8988T (cell line): Measurements from ENCODE around the gene PALLD.
"Not testable (repeated sequence)": the region's sequence is repeated elsewhere in the genome, so short reads cannot be mapped to it uniquely, and the experiment has no call there.

Source experiments
- DNase-seq: peaks from one replicate; pipeline ENCODE4 v3.0.0; 2011

PALLD gene

DNA sequence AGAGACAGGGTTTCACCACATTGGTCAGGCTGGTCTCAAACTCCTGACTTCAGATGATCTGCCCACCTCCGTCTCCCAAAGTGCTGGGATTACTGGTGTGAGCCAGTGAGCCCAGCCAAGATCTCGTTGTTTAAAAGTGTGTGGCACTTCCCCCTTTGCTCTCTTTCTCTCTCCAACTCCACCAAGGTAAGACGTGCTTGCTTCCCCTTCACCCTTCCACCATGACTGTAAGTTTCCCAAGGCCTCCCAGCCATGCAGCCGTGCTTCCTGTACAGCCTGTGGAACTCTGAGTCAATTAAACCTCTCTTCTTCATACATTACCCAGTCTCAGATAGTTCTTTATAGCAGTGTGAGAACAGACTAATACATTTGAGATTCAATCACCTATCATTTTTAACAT lies 309.4 kb downstream of the PALLD start:
- not testable (repeated sequence) for DNase-seq

DNA sequence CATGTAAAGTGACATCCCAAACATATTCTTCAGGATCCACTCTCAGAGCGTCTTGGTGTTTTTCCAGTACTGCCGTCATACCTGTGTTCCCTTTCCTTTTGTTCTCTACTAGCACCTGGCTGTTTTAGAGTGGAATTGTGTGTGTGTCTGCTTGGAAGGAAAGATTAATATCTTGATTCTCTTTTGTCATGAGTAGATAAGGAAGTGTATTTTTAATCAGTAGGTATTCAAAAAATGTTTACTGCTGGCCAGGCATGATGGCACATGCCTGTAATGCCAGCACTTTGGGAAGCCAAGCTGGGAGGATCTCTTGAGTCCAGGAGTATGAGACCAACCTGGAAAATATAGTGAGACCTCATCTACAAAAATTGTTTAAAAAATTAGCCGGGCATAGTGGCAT lies 314.4 kb downstream of the PALLD start:
- no peak for DNase-seq

GRCh38 chr4:168811786-168812651 lies 315.2 kb downstream of the PALLD start:
- DNase-seq: no peak

GRCh38 chr4:168812806-168813205 lies 316.0 kb downstream of the PALLD start:
- no peak for DNase-seq

GRCh38 chr4:168813890-168814289 lies 317.0 kb downstream of the PALLD start:
- no peak for DNase-seq

DNA sequence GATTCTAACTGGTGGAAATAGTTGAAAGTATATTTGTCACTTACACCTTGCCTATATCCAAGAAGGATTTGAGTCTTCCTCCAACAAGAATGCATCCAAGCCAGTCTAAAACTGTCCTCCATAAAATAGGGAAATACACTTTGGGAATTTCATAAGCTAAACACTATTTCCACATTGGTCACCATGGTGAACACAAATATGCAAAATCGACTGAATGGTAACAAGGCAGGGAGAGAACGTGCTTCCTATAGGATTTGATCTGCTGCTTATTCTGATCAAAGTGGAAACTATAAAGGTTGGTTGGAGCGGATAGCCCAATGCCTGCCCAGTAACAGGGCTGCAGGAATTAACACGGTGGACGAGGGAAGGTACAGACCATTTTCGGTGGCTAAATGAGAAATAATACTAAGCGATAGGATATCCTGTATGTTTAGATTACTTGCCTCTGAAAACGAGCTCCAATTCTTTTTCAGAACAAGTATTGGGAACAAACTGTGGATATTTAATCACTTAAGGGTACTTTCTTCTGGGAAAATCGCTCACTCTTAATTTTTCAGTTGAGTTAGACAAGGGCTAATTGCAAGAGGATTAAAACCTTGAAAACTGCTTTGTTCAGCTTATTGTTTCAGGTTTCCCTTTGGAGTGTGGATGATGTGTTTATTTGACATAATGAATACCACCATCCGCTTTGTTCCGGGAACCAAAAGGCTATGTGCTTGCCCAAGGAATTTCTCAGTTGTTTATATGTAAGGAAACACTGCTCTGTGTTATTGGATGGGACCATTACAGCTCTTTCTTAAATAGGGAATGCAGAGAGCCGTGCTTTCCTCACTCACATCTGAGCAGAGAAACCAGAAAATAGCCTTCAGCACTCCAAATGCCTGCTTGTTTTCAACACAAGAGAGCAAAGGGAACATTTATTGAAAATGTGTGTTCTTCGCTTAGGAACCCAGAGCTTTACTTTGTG lies 318.8 kb downstream of the PALLD start:
- DNase-seq: no peak

DNA sequence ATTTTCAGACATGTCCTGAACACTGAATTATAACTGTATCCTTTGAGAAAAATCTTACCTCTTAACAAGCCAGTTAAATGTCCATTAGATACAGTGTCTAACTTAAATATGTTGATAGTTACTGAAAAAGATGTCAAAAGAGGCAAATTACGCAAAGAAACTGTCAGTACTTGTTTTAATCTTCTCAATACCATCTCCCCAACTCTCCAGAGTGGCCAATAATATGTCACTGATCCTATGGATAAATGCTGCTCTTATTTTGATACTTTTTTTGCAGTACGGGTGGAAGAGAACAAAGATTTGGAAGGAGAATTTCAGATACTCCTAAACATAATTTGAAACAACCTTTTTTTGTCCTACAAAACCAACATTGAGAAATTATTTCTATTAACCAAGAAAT lies 320.5 kb downstream of the PALLD start:
- DNase-seq: no peak

- DNase-seq: no peak
Measured at GRCh38 chr4:168822481-168822880, 325.6 kb downstream of the PALLD start.

DNA sequence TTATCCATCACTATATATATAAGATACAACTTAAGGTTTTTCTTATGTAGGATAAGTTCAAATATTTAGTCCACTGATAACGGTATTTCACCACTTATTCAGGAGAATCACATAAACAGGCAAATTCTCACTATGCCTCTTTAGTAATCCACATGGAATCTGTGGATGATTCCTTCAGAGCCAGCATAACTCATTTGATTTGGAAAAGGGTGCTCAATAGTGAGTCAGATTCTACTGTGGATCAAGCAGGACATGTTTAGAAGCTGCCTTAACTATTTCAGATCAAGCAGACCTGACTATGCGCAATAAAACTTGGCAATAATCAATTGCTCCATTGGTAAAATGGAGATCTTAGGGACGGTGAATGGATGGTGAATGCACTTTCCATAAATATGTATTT lies 329.1 kb downstream of the PALLD start:
- DNase-seq: no peak

DNA sequence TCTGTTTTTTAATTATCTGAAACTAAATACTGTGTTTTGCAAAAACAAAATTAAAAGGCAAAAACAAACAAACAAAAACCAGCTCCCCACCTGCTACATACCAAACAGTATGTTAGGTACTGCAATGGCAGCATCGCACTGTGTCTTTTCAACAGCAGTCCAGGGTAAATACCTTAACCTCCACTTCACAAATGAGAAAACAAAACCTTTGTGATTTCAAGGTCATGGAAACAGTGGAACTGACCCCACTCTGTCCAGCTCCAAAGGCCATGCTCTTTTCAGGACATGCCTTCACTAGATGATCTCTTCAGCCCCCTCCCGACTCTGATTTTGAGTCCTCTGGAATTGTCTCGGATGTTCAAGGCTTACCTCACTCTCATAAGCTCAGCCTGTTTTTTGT lies 329.8 kb downstream of the PALLD start:
- no peak for DNase-seq

- no peak for DNase-seq
Measured at GRCh38 chr4:168830777-168831512, 334.1 kb downstream of the PALLD start.

DNA sequence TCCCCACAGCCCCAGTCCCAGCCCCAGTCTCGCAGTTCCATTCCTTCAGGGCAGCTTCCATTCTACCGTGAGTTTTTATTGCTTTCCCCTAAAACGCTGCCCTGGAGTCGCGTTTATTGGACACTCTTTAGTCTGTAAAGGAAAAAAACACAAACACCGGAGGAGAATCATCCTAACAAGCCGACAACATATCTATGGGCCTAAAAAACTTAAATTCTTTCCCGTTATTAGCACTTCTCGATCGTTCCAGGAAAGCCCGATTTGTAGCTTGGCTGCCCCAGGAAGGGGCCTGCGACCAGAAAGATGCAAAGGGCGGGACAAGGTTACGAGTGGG lies 334.7 kb downstream of the PALLD start:
- DNase-seq: no peak

GRCh38 chr4:168831919-168832762 lies 335.3 kb downstream of the PALLD start:
- DNase-seq: peak; percentile 42

DNA sequence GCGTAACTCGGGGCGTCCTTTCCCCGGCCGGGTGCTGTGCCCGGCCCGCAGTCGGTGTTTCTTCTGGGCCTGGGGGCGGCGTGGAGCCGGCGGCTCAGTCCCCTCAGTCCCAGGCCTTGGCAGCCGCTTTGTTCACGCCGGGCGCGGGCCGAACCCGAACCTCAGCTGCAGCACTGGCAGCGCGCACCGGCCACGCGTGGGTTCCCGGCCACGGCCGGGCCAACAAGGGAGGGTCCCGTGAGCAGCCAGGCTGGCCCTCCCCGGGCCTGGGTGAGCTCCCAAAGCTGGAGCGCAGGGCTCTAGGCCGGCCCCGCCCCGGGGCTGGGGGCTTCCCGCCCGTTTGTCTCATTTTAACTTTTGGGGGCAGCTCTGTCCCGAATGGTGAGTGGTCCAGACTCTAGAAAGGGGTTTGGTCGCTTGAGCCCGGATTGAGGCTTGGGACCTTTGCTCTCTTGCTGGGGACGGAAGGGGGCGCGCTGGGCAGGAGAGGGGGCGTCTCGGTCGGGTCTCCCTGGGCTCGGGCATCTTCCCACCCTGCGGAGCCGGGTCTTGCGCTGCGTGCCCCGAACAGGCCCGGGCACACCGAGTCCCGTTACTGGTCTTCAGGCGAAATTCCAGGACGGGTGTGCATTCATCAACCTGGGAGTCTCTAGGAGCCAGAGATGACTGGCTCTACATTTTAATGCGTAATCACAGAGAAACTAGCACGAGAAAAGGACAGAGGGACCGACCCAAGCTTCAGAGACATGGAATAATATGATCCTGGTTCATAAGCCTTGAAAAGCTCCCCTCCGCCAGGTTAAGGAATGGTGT lies 336.1 kb downstream of the PALLD start:
- DNase-seq: no peak

GRCh38 chr4:168833881-168834280 lies 337.0 kb downstream of the PALLD start:
- no peak for DNase-seq

- no peak for DNase-seq
Measured at GRCh38 chr4:168835880-168836454, 339.1 kb downstream of the PALLD start.

DNA sequence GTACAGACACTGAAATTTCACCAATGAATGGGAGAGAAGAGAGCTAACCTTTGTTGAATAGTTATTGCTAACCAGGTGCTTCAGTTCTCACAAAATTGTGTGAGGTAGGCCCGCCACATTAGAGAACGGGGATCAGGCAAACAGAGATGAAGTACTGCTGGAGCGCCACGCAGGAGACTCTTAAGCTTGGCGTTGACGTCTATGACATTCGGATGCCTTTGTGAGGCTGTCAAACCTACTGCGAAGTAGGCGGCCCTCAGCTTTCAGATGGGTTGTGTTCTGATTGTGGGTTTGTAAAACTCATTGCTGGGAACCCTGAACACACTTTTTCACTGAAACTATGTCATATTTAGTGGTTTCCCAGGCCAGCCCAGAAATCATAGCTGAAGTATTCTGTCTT lies 339.6 kb downstream of the PALLD start:
- DNase-seq: no peak

DNA sequence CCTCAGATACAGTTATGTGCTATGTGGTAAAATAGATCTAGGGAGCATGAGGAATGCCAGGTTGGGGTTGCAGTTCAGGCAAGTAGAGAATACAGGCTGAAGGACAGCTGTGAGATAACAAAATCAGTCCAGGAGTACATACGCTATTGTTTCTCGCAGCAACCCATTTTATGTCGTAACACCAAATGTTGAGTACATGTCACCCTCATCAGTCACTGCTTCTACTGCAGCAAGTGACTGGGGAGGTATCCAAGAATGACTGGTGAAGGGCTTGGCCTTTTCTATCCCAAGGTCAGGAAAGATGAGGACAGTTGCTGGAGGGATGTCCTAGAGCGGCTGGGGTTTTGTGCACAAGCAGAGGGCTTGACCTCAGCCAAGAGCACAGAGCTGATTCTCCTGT lies 341.1 kb downstream of the PALLD start:
- DNase-seq: no peak

DNA sequence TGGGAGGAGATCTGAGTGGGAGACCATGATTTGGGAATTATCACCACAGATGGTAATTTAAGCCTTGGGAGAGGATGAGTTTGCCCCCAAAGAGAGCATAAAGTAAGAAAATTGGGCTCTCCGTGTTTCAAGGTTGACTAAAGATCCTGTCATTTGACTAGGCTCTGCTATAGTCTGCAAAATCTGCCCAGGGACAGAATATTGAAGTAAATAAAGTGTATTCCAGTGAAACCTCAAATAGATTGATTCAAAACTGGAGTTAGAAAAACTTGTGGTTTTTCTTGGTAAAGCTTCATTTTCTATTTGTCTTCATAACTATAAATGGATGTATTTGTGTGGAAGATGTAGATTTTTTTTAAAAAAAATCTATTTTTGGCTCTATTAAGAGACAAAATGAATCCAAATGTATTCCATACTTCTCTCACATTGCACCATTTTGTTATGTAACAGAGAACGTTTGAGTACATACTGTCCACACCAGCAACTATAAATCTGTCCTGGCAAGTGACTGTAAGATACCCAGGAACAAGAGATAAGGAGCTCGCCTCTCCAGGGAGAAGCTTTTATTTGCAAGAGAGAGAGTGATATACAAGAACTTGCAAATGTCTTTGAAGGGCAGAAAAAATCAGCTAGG lies 343.0 kb downstream of the PALLD start:
- no peak for DNase-seq

DNA sequence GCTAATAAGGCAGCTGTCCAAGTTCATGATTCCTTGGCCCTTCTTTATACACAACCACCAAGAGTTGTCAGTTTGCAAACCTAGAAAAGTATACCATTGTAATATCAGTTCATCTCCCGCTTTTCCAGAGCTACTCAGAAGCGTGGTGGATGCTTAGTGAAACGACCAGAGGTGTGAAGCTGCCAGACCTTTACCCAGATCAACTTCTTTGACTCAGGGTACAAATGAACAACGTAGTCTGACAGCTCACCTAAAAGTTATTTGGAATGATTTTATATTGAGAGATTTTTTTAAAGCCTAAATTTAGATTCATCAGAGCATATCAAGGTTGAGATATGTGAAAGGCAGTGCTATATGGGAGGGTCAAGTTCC lies 343.5 kb downstream of the PALLD start:
- no peak for DNase-seq
